ENCODE measurements around the gene TMBIM6. TPM values are rescaled to one million over a fixed set of nuclear protein-coding genes. Genes with fewer than 3 reads are reported as not detected.

Gene TMBIM6
- polyA plus RNA-seq, 1 experiment, result 771 TPM

DNA sequence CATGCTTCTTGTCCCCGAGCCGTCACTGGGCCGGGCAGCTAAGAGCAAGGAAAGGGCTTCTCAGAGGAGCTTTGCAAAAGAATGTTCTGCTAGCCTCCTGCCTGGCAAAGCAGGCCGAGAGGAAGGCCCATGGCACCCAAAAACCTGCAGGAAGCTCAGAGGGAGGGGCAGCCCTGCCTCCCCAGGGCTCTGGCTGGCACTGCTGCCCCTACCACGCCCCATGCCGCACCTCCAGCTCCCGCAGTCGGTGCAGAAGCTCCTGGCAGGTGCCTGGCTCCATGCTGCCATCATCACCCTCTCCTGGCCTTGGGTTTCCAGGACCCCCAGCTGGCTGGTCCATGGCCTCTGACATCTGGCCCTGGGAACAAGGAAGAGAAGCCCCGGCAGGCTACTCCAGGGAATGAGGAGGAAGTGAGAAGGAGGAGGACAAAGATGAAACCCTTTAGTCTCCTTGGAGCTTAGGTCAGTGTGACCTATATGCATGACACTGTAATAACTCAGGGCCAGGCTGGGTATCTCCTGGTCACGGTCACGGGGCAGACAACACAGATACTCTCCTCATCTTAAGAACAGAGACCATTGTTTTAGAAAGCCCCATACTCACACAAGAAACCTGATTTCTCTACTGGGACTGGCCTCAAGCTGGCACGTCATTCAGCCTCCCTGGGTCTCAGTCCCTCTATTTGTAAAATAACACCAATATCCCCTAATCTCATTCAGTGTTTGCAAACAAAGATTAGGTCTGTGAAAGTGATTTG is 62.5 kb downstream of the TMBIM6 start:
- TF ChIP-seq, protein P1, sequence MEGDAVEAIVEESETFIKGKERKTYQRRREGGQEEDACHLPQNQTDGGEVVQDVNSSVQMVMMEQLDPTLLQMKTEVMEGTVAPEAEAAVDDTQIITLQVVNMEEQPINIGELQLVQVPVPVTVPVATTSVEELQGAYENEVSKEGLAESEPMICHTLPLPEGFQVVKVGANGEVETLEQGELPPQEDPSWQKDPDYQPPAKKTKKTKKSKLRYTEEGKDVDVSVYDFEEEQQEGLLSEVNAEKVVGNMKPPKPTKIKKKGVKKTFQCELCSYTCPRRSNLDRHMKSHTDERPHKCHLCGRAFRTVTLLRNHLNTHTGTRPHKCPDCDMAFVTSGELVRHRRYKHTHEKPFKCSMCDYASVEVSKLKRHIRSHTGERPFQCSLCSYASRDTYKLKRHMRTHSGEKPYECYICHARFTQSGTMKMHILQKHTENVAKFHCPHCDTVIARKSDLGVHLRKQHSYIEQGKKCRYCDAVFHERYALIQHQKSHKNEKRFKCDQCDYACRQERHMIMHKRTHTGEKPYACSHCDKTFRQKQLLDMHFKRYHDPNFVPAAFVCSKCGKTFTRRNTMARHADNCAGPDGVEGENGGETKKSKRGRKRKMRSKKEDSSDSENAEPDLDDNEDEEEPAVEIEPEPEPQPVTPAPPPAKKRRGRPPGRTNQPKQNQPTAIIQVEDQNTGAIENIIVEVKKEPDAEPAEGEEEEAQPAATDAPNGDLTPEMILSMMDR (IDR thresholded peaks at IDR 0.05; ENCODE audit: insufficient read depth, low read depth, low read length), result no peak
- Histone ChIP-seq H3K4me3 (ENCODE audit: low read depth, low read length) (no peak overlapping the region), H3K36me3 (ENCODE audit: control insufficient read depth, insufficient read depth, low read length) (peaks cover 40% of the 10 kb centered on the region), H3K27me3 (ENCODE audit: control insufficient read depth, insufficient read depth, low read length) (no peaks in the 10 kb centered on the region)
- no peak for DNase-seq (ENCODE audit: low read depth)
- CTCF ChIA-PET, result interaction anchor here (0.5 to 0.6 kb wide), 3 partner anchors 35 to 716 kb away, joined by 3 read pairs; no protein-coding TSS in a partner anchor
- POLR2A ChIA-PET, result no interaction called here

GRCh38 chr12:49804821-49805220 is 63.5 kb downstream of the TMBIM6 start:
- Histone ChIP-seq H3K27me3 (ENCODE audit: control insufficient read depth, insufficient read depth, low read length) (no peaks in the 10 kb centered on the region), H3K36me3 (ENCODE audit: control insufficient read depth, insufficient read depth, low read length) (peaks cover 40% of the 10 kb centered on the region), H3K4me3 (ENCODE audit: low read depth, low read length) (no peak overlapping the region)
- TF ChIP-seq, protein P1 (IDR thresholded peaks at IDR 0.05; ENCODE audit: insufficient read depth, low read depth, low read length), result no peak
- ChIA-PET CTCF (interaction anchor here (0.5 to 1.4 kb wide), 2 partner anchors 162 to 715 kb away, joined by 3 read pairs; no protein-coding TSS in a partner anchor), POLR2A (interaction anchor here (0.5 kb wide), 1 partner anchor 15 kb away, joined by 3 read pairs; no protein-coding TSS in a partner anchor)
- DNase-seq (ENCODE audit: low read depth), result no peak

DNA sequence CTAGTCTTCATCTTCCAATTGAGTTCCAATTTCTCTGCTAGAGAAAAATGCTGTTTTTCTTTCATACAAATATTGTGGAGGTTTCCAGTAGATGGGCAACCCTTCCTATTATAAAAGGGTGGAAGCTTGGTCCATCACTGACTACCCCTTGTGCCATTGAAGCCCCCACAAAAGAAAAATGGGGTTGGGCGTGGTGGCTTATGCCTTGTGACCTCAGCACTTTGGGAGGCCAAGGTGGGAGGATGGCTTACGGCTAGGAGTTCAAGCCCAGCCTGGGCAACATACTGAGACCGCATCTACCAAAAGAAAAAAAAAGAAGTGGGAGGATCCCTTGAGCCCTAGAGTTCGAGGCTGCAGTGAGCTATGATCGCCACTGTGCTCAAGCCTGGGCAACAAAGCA is 64.1 kb downstream of the TMBIM6 start:
- H3K36me3 ChIP-seq (ENCODE audit: control insufficient read depth, insufficient read depth, low read length), result peaks cover 38% of the 10 kb centered on the region
- no peaks in the 10 kb centered on the region for H3K27me3 ChIP-seq (ENCODE audit: control insufficient read depth, insufficient read depth, low read length)
- ChIA-PET POLR2A (no interaction called here), CTCF (interaction anchor here (1.4 kb wide), 1 partner anchor 161 kb away, joined by 3 read pairs; no protein-coding TSS in a partner anchor)
- no peak for DNase-seq (ENCODE audit: low read depth)
- H3K4me3 ChIP-seq (ENCODE audit: low read depth, low read length), result no peak overlapping the region
- TF ChIP-seq, protein P1 (IDR thresholded peaks at IDR 0.05; ENCODE audit: insufficient read depth, low read depth, low read length), result no peak

- Histone ChIP-seq H3K27me3 (ENCODE audit: control insufficient read depth, insufficient read depth, low read length) (no peaks in the 10 kb centered on the region), H3K36me3 (ENCODE audit: control insufficient read depth, insufficient read depth, low read length) (peaks cover 31% of the 10 kb centered on the region), H3K4me3 (ENCODE audit: low read depth, low read length) (no peak overlapping the region)
- POLR2A ChIA-PET, result no interaction called here
- TF ChIP-seq, protein P1 (IDR thresholded peaks at IDR 0.05; ENCODE audit: insufficient read depth, low read depth, low read length), result no peak
- DNase-seq (ENCODE audit: low read depth), result no peak
- CTCF ChIA-PET, result interaction anchor here (1.0 to 1.4 kb wide), 2 partner anchors 10 to 160 kb away, joined by 3 to 4 read pairs; no protein-coding TSS in a partner anchor
Observed at GRCh38 chr12:49806321-49806813, 65.0 kb downstream of the TMBIM6 start.

DNA sequence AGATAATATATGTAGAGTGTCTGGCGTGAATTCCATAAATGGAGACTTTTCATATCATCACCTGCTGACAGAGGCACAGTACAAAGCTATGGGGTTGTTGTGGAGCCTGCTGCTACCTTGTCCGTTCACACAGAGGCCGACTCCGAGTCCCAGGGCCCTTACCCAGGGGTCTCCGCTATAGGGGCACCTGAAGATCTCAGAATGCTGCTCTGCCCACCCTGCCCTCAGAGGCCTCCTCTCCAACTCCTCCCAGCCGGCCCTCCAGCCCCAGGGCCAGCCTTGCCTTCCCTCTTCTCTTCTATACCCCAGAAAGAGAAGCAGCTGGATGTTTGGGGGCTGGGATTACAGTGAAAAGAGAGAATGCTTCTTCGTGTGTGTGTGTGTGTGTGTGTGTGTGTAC is 65.5 kb downstream of the TMBIM6 start:
- Histone ChIP-seq H3K27me3 (ENCODE audit: control insufficient read depth, insufficient read depth, low read length) (no peaks in the 10 kb centered on the region), H3K4me3 (ENCODE audit: low read depth, low read length) (no peak overlapping the region), H3K36me3 (ENCODE audit: control insufficient read depth, insufficient read depth, low read length) (peaks cover 26% of the 10 kb centered on the region)
- TF ChIP-seq, protein P1 (IDR thresholded peaks at IDR 0.05; ENCODE audit: insufficient read depth, low read depth, low read length), result no peak
- ChIA-PET CTCF (interaction anchor here (1.0 kb wide), 1 partner anchor 10 kb away, joined by 4 read pairs; no protein-coding TSS in a partner anchor), POLR2A (no interaction called here)
- DNase-seq (ENCODE audit: low read depth), result no peak

All from BJ (cell line).